NCI-H1092 (cell line): Measurements from ENCODE around the gene BCL6.

Source experiments
- DNase-seq: peaks from one replicate; lab custom pipeline; 2025; lab: John Stamatoyannopoulos, UW

BCL6 gene

DNA sequence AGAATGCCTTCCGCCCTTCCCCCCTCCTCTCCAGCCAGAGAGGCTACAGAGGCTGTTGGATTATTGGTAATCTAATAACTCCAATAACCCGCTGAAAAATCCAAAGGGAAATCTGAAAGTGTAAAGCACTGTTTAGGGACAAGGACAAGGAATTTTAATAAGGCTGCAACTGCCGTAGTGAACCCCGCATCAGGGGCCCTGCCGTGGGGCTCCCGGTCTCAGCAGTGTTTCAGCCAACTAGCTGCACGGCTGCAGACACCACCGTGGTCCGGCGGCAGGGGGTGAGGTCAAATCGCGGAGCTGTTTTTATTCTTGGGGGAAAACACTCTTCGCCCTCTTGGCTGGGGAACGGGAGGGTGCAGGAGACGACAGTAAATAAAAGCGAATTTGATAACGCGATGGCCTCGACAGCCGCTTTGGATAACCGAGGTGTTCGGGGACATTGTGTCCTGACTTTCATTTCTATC lies 6.1 kb downstream of the BCL6 start:
- no peak for DNase-seq

DNA sequence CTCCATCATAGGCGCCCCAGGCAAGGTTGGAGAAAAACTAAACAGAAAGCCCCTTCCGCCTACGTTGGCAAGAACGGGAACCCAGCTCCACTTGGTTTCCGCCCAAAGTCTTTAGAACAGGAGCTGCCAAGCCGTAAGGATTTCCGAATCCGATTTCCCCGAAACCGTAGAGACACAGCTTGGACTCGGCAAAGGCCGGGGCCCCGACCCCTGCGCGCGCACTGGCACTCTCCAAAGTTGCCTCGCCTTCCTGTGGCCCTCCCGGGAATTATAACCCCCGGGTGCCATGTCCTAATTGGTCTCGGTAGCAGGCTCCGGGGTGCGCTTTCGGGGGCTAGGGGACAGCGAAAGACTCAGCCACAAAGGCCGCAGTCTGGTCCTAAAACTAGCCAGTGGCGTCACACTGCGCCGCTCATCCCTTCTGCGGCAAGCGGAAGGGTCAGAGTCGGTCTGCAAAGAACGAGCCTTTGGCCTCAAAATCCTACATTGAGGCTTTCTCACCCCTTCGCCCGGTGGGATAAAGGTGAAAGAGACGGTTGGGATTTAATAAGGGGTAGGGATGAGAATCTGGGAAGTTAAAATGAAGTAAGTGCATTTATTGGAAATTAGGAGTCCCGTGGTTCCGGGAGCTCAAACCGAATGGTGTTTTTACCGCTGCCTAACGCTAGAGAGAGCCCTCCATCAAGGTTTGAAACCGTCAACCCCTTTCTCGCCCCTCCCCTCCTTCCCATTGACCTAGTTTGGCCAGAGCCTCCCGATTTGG lies 6.8 kb downstream of the BCL6 start:
- peak; percentile 86 for DNase-seq

- no peak for DNase-seq
These were observed 7.3 kb downstream of the BCL6 start for GRCh38 chr3:187738071-187738330.

- DNase-seq, result no peak
These were observed 7.7 kb downstream of the BCL6 start for GRCh38 chr3:187737368-187738070.

GRCh38 chr3:187737006-187737367 lies 8.3 kb downstream of the BCL6 start:
- DNase-seq, result no peak

DNA sequence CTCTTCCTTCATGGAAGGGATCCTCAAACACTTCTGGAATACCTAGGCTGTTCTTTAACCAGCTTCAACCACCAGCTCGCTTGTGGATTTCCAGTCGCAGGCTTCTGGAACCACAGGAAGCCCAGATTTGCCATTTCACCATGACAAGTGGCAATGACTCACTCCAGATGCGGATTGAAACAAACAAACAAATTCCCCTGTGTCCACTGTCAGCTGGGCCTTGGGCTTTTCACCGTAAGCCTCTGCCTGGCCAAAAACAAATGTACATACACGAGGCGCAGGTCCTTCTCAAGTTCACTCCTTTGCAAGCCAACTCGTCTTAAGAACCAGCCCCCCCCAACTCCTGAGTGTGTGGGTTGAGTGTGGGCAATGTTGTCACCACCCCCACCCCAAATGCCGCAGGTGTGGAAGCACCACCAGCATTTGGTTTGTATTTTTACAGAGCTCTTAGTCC lies 8.8 kb downstream of the BCL6 start:
- no peak for DNase-seq

GRCh38 chr3:187735837-187736236 lies 9.4 kb downstream of the BCL6 start:
- DNase-seq, result no peak

DNA sequence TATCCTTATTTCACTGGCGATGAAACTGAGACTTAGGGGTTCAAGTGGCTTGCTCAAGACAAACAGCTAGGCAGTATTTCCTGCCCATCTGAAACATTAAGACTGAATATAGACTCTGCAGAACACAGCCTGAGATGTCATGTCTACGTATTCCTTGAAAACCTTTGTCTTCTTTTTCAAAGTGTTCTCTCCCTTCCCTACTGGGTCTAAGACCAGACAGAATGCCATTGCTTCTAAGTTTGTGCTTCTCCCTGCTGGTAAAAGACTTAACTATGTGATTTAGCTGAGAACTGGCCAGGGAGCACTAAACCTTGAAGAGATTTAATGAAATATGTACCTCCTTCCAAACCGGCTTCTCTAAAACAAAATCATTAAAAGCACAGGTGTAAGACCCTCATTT lies 9.9 kb downstream of the BCL6 start:
- no peak for DNase-seq

DNA sequence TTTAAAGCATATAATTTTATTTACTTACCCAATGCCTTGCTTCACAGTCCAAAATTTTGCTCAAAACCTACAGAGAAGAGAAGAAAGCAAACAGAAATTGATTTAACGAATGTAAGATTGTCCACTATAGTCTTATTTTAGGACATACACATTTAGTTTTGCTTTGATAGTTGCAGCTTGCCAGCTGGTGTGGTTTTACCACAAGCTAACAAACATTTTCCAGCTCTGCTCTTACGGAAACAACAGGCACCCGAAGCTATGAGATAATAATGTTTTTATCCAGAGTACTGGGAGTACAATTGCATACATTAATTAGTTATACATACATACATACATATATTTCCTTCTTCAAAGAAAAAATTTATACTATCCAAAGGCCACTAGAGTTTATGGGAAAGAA lies 10.4 kb downstream of the BCL6 start:
- DNase-seq, result no peak

GRCh38 chr3:187733371-187733770 lies 11.9 kb downstream of the BCL6 start:
- DNase-seq, result no peak

- DNase-seq, result no peak
These were observed 15.7 kb downstream of the BCL6 start for GRCh38 chr3:187729598-187729997.

DNA sequence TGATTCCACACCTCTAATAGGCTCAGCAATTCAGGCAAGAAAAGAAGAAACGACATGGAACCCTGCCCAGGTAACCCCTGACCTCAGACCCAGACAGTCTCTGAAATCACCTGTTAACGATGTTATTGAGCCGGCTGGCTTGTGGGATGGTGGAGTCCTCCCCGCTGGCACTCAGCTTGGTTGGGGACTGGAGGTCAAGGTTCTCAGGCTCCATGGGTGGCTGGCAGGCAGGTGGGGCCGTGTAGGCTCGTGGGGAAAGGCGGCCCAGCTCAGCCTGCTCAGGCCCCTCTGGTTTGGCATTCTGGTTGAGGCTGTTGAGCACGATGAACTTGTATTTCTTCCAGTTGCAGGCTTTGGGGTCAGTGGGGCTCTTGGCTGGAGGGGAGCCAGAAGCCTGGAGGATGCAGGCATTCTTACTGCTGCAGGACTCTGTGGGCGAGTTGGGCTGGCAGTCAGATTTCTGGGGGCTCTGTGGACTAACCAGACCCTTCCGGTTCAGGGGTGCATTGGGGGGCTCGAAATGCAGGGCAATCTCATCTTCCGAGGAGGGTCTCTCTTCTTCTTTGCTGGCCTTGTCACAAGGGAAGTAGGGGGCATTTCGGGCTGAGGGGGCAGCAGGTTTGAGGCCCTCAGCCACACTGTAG lies 16.2 kb downstream of the BCL6 start:
- DNase-seq, result no peak

- DNase-seq, result no peak
These were observed 17.0 kb downstream of the BCL6 start for GRCh38 chr3:187728248-187728647.

GRCh38 chr3:187726564-187726963 lies 18.7 kb downstream of the BCL6 start:
- DNase-seq, result no peak

GRCh38 chr3:187725653-187726370 lies 19.5 kb downstream of the BCL6 start:
- DNase-seq, result no peak

DNA sequence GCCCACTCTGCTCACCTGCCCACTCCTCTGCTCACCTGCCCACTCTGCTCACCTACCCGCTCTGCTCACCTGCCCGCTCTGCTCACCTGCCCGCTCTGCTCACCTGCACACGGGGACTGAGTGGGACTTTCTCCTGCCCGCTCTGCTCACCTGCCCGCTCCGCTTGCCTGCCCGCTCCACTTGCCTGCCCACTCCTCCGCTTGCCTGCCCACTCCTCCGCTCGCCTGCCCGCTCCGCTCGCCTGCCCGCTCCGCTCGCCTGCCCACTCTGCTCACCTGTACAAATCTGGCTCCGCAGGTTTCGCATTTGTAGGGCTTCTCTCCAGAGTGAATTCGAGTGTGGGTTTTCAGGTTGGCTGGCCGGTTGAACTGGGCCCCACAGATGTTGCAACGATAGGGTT lies 20.0 kb downstream of the BCL6 start:
- DNase-seq, result no peak

DNA sequence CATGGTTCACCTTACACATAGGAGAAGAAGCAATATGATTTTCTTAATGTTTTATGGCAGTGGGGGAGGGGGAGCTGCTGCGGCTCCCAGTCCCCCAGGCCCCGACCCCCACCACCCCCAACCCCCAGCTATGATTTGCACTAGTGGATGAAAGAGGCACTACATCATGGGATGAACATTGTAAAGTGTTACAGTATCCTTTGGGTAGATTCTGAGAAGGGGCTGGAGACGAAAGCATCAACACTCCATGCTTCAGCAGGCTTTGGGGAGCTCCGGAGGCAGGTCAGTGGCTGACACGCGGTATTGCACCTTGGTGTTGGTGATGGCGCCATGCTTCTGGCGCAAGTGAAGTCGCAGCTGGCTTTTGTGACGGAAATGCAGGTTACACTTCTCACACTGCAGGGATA lies 23.1 kb downstream of the BCL6 start:
- no peak for DNase-seq

GRCh38 chr3:187721055-187721454 lies 24.2 kb downstream of the BCL6 start:
- DNase-seq, result no peak

DNA sequence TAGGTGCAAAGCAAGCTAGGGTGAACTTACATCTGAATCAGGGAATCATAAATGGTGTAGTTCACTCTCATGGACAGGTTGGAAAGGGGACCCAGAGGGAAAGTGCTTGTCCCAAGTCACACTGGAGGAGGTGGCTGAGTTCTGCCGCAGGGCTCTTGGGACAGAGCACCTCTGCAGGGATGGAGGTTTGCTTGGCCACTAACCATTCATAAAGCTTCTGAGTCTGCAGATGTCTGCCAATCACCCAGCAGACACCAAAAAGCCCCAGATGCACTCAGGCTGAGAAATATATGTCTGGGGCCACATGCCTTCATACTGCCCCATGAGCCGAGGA lies 25.0 kb downstream of the BCL6 start:
- no peak for DNase-seq

- peak; percentile 76 for DNase-seq
These were observed 25.5 kb downstream of the BCL6 start for GRCh38 chr3:187719628-187720336.

DNA sequence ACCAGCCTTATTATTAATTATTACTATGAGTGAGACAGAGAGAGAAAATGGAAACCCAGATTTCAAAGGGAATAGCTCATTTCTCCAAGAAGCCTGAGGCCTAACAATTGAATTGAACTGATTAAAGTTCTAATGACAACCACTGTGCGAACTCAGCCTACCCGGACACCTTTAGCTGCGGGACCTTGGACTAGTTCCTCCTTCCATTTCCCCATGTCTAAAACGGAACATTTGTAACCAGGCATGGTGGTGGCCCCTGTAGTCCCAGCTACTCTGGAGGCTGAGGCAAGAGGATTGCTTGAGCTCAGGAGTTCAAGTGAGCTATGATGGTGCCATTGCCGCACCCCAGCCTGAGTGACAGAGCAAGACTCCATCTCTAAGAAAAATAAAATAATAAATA lies 26.5 kb downstream of the BCL6 start:
- no peak for DNase-seq

DNA sequence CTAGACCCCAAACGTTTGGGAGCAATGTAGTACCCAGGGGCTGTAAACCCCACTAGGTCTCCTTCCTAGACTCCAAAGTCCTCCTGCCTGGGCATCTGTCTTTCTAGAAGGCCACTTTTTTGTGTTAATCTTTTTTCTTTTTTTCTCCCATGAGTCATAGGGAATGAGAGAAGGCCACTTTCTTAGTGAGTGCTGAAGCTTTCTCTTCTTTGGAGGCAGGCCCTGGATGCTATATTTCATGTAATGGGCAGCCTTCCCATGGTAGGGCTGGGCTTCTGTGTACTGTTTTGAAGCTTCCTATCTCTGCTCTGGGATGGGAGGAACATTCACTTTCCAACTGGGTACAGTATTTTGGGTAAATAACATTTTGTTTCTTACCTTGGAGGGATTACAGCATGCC lies 27.7 kb downstream of the BCL6 start:
- DNase-seq, result no peak
